Neural cell (in vitro differentiated cells): ENCODE results near the gene SLC8A3. TPM values are rescaled to one million over a fixed set of nuclear protein-coding genes. Genes with fewer than 3 reads are reported as not detected.

Experiments
- H2AFZ ChIP-seq: fragments of 200-600, 300-800 bp; sonication (generic), shearing (Covaris generic); 2 replicates; pipeline ENCODE4 v1.6.0; 2014; ENCODE audit warnings: low read depth, mild to moderate bottlenecking, antibody characterized with exemption, low read length, moderate library complexity
- H3F3A ChIP-seq: fragments of 200-600 bp; shearing (Covaris generic); 2 replicates; pipeline ENCODE4 v1.6.1; 2016; ENCODE audit warnings: mild to moderate bottlenecking, moderate library complexity, mixed read lengths, antibody characterized with exemption, low read length; ENCODE audit not compliant: insufficient read depth, poor library complexity, severe bottlenecking
- H3K27ac ChIP-seq: fragments of 200-600, 300-800 bp; sonication (generic), shearing (Covaris generic); 2 replicates; pipeline ENCODE4 v1.5.1; 2014; ENCODE audit warnings: mild to moderate bottlenecking, low read length, moderate library complexity
- H3K27me3 ChIP-seq: fragments of 300-800, 200-600 bp; sonication (generic), shearing (Covaris generic); 2 replicates; pipeline ENCODE4 v1.6.0; 2014; ENCODE audit warnings: mild to moderate bottlenecking, low read depth, low read length, moderate library complexity; ENCODE audit not compliant: insufficient read depth
- H3K36me3 ChIP-seq: fragments of 300-800, 200-600 bp; sonication (generic), shearing (Covaris generic); 2 replicates; pipeline ENCODE4 v1.5.1; 2014; ENCODE audit warnings: mild to moderate bottlenecking, antibody characterized with exemption, low read length, moderate library complexity; ENCODE audit not compliant: insufficient read depth
- H3K4me2 ChIP-seq: fragments of 300-800, 200-600 bp; sonication (generic), shearing (Covaris generic); 2 replicates; pipeline ENCODE4 v1.6.0; 2014; ENCODE audit warnings: mild to moderate bottlenecking, low read length
- H3K4me3 ChIP-seq: fragments of 300-800, 200-600 bp; sonication (generic), shearing (Covaris generic); 2 replicates; pipeline ENCODE4 v1.5.1; 2014; ENCODE audit warnings: mild to moderate bottlenecking, low read length, moderate library complexity
- H3K79me2 ChIP-seq: fragments of 200-600 bp; shearing (Covaris generic); replicated peaks from 2 replicates; pipeline ENCODE4 v1.6.0; 2014; ENCODE audit warnings: mild to moderate bottlenecking, low read length, moderate library complexity; ENCODE audit not compliant: insufficient read depth
- H3K9ac ChIP-seq: fragments of 300-800, 200-600 bp; sonication (generic), shearing (Covaris generic); 2 replicates; pipeline ENCODE4 v1.6.1; 2016; ENCODE audit warnings: mild to moderate bottlenecking, low read length, mixed read lengths
- H3K9me2 ChIP-seq: fragments of 200-600 bp; shearing (Covaris generic); 2 replicates; pipeline ENCODE4 v1.6.1; 2016; ENCODE audit warnings: mild to moderate bottlenecking, low read length, mixed read lengths; ENCODE audit not compliant: insufficient read depth
- H3K9me3 ChIP-seq: fragments of 200-600, 300-800 bp; sonication (generic), shearing (Covaris generic); 2 replicates; pipeline ENCODE4 v1.6.1; 2016; ENCODE audit warnings: mild to moderate bottlenecking, mixed run types, low read length, moderate library complexity, mixed read lengths
- H4K20me1 ChIP-seq: fragments of 200-600 bp; shearing (Covaris generic); 2 replicates; pipeline ENCODE4 v1.6.1; 2016; ENCODE audit warnings: mild to moderate bottlenecking, mixed run types; ENCODE audit not compliant: insufficient read depth
- EP300 ChIP-seq: fragments of 450-650 bp; conservative IDR thresholded peaks from 2 replicates; pipeline ENCODE4 v1.6.1; 2014; ENCODE audit warnings: antibody characterized with exemption, mild to moderate bottlenecking, moderate library complexity; ENCODE audit not compliant: poor library complexity, severe bottlenecking
- EZH2 ChIP-seq: fragments of 200-600, 300-800 bp; shearing (Covaris generic), sonication (generic); IDR thresholded peaks from 2 replicates; pipeline ENCODE4 v1.6.1; 2014; ENCODE audit warnings: antibody characterized with exemption, low read length, borderline replicate concordance, mild to moderate bottlenecking; ENCODE audit not compliant: insufficient read depth, poor library complexity, severe bottlenecking
- MXI1 ChIP-seq: fragments of 450-650 bp; conservative IDR thresholded peaks from 2 replicates; pipeline ENCODE4 v1.6.1; 2014; ENCODE audit warnings: antibody characterized with exemption, mild to moderate bottlenecking; ENCODE audit not compliant: poor library complexity, severe bottlenecking
- POLR2AphosphoS5 ChIP-seq: IDR thresholded peaks from 2 replicates; pipeline ENCODE4 v1.6.1; 2012
- RAD21 ChIP-seq: fragments of 450-650 bp; conservative IDR thresholded peaks from 2 replicates; pipeline ENCODE4 v1.6.1; 2014; ENCODE audit warnings: antibody characterized with exemption, mild to moderate bottlenecking, moderate library complexity
- SMC3 ChIP-seq: fragments of 450-650 bp; conservative IDR thresholded peaks from 2 replicates; pipeline ENCODE4 v1.6.1; 2014; ENCODE audit warnings: antibody characterized with exemption, mild to moderate bottlenecking, moderate library complexity; ENCODE audit not compliant: poor library complexity
- TAF1 ChIP-seq: IDR thresholded peaks from 2 replicates; pipeline ENCODE4 v1.6.1; 2012; ENCODE audit warnings: low read depth
- polyA plus RNA-seq: library from polyadenylated mRNA; depleted of rRNA; stranded (reverse); fragments of >200 nt; gene quantifications from 2 replicates; pipeline ENCODE4 v1.2.3, GENCODE V29; 2014
- TF ChIP-seq, protein P1 (sequence below): fragments of 450-650 bp; IDR thresholded peaks from 2 replicates; pipeline ENCODE4 v1.5.1; 2014; ENCODE audit warnings: antibody characterized with exemption, mild to moderate bottlenecking, moderate library complexity; ENCODE audit not compliant: poor library complexity, severe bottlenecking
- TF ChIP-seq, protein P2 (sequence below): IDR thresholded peaks from 2 replicates; pipeline ENCODE4 v1.6.1; 2012; ENCODE audit warnings: borderline replicate concordance

Gene SLC8A3
- polyA plus RNA-seq, 1 donor from 2014 or later, result 2.9 TPM

DNA sequence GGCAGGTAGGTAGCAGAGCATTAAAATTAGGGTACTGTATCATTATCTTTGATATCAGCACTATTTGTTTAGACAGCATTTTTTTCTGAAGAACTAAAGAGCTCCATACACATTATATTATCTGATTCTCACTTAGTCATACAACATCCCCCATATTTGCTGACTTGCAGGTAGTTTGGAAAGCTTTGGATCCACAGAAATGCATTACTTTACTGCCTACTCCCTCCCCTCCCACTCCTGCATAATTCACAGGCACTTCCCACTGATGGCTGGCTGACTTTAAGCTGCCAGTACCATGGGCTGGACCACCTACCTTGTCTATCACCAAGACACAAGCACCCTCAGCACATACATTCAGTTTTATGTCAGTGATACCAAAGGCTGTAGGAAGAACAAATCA lies 110.4 kb downstream of the SLC8A3 start:
- no peaks in the 10 kb centered on the region for H3K27me3 ChIP-seq
- no peak overlapping the region for H3K27ac ChIP-seq
- TF ChIP-seq POLR2AphosphoS5 (no peak), TAF1 (no peak), RAD21 (no peak)
- TF ChIP-seq, protein P1, sequence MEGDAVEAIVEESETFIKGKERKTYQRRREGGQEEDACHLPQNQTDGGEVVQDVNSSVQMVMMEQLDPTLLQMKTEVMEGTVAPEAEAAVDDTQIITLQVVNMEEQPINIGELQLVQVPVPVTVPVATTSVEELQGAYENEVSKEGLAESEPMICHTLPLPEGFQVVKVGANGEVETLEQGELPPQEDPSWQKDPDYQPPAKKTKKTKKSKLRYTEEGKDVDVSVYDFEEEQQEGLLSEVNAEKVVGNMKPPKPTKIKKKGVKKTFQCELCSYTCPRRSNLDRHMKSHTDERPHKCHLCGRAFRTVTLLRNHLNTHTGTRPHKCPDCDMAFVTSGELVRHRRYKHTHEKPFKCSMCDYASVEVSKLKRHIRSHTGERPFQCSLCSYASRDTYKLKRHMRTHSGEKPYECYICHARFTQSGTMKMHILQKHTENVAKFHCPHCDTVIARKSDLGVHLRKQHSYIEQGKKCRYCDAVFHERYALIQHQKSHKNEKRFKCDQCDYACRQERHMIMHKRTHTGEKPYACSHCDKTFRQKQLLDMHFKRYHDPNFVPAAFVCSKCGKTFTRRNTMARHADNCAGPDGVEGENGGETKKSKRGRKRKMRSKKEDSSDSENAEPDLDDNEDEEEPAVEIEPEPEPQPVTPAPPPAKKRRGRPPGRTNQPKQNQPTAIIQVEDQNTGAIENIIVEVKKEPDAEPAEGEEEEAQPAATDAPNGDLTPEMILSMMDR, result no peak
- TF ChIP-seq, protein P2, sequence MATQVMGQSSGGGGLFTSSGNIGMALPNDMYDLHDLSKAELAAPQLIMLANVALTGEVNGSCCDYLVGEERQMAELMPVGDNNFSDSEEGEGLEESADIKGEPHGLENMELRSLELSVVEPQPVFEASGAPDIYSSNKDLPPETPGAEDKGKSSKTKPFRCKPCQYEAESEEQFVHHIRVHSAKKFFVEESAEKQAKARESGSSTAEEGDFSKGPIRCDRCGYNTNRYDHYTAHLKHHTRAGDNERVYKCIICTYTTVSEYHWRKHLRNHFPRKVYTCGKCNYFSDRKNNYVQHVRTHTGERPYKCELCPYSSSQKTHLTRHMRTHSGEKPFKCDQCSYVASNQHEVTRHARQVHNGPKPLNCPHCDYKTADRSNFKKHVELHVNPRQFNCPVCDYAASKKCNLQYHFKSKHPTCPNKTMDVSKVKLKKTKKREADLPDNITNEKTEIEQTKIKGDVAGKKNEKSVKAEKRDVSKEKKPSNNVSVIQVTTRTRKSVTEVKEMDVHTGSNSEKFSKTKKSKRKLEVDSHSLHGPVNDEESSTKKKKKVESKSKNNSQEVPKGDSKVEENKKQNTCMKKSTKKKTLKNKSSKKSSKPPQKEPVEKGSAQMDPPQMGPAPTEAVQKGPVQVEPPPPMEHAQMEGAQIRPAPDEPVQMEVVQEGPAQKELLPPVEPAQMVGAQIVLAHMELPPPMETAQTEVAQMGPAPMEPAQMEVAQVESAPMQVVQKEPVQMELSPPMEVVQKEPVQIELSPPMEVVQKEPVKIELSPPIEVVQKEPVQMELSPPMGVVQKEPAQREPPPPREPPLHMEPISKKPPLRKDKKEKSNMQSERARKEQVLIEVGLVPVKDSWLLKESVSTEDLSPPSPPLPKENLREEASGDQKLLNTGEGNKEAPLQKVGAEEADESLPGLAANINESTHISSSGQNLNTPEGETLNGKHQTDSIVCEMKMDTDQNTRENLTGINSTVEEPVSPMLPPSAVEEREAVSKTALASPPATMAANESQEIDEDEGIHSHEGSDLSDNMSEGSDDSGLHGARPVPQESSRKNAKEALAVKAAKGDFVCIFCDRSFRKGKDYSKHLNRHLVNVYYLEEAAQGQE, result no peak
- no peak overlapping the region for H2AFZ ChIP-seq
- no peak overlapping the region for H3K4me2 ChIP-seq
- H3F3A ChIP-seq, result no peaks in the 10 kb centered on the region
- no peaks in the 10 kb centered on the region for H3K9me3 ChIP-seq
- no peak overlapping the region for H3K4me3 ChIP-seq
- no peaks in the 10 kb centered on the region for H3K9me2 ChIP-seq
- no peaks in the 10 kb centered on the region for H3K36me3 ChIP-seq
- H3K9ac ChIP-seq, result no peak overlapping the region
- H4K20me1 ChIP-seq, result no peaks in the 10 kb centered on the region
- no peaks in the 10 kb centered on the region for H3K79me2 ChIP-seq

- Histone ChIP-seq H3K4me3 (no peak overlapping the region), H3K27ac (no peak overlapping the region), H3K9me3 (no peaks in the 10 kb centered on the region), H3K79me2 (no peaks in the 10 kb centered on the region), H4K20me1 (no peaks in the 10 kb centered on the region), H3K9ac (no peak overlapping the region), H3K36me3 (no peaks in the 10 kb centered on the region), H3F3A (no peaks in the 10 kb centered on the region), H2AFZ (no peak overlapping the region), H3K9me2 (no peaks in the 10 kb centered on the region), H3K4me2 (no peak overlapping the region), H3K27me3 (no peaks in the 10 kb centered on the region)
- TF ChIP-seq POLR2AphosphoS5 (no peak), EP300 (no peak), TAF1 (no peak), SMC3 (no peak), MXI1 (no peak), EZH2 (no peak), RAD21 (no peak)
- TF ChIP-seq, protein P1, result no peak
- TF ChIP-seq, protein P2, result no peak
These were observed 111.0 kb downstream of the SLC8A3 start for GRCh38 chr14:70077720-70078119.
